ENCODE data around the gene PMEPA1. TPM values are rescaled to one million over a fixed set of nuclear protein-coding genes. Genes with fewer than 3 reads are reported as not detected.

The PMEPA1 gene
- total RNA-seq, 1 experiment from 2014 or later, result 89.8 TPM

- CTCF ChIA-PET, result no interaction called here
- no peak for TF ChIP-seq SIN3A (IDR thresholded peaks at IDR 0.05; ENCODE audit: borderline replicate concordance, insufficient read depth, low read depth, low read length)
- no peak for TF ChIP-seq POLR2AphosphoS5 (IDR thresholded peaks at IDR 0.05; ENCODE audit: low read depth, low read length)
- no peak for TF ChIP-seq TCF7L2 (IDR thresholded peaks at IDR 0.05; ENCODE audit: low read depth, low read length)
- TF ChIP-seq, protein P1, sequence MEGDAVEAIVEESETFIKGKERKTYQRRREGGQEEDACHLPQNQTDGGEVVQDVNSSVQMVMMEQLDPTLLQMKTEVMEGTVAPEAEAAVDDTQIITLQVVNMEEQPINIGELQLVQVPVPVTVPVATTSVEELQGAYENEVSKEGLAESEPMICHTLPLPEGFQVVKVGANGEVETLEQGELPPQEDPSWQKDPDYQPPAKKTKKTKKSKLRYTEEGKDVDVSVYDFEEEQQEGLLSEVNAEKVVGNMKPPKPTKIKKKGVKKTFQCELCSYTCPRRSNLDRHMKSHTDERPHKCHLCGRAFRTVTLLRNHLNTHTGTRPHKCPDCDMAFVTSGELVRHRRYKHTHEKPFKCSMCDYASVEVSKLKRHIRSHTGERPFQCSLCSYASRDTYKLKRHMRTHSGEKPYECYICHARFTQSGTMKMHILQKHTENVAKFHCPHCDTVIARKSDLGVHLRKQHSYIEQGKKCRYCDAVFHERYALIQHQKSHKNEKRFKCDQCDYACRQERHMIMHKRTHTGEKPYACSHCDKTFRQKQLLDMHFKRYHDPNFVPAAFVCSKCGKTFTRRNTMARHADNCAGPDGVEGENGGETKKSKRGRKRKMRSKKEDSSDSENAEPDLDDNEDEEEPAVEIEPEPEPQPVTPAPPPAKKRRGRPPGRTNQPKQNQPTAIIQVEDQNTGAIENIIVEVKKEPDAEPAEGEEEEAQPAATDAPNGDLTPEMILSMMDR (IDR thresholded peaks at IDR 0.05), result no peak
- no peak for TF ChIP-seq REST (IDR thresholded peaks at IDR 0.05; ENCODE audit: insufficient read depth in 1 of 2, low read depth in 2 of 2, low read length in 1 of 2)
- no peak overlapping the region for H3K4me3 ChIP-seq (ENCODE audit: low read depth in 2 of 2, low read length in 2 of 2)
Observed at GRCh38 chr20:57608516-57608915, 101.3 kb downstream of the PMEPA1 start.

DNA sequence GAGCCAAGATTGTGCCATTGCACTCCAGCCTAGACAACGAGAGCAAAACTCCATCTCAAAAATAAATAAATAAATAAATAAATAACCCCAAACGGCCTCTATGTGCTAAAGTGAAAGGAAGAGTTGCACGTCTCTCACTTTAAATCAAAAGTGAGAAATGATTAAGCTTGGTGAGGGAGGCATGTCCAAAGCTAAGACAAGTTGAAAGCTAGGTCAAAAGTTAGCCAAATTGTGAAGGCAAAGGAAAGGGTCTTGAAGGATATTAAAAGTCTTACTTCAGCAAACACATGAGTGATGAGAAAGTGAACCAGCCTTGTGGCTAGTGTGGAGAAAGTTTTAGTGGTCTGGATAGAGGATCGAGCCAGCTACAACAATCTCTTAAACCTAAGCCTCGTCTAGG is 103.9 kb downstream of the PMEPA1 start:
- Histone ChIP-seq H3K27ac (ENCODE audit: low read length) (no peak overlapping the region), H3K9me3 (ENCODE audit: control insufficient read depth, insufficient read depth, low read depth, low read length) (no peaks in the 10 kb centered on the region), H3K27me3 (ENCODE audit: control insufficient read depth, insufficient read depth, low read length) (no peaks in the 10 kb centered on the region), H3K36me3 (ENCODE audit: control insufficient read depth, insufficient read depth, low read length) (no peaks in the 10 kb centered on the region), H3K4me1 (ENCODE audit: control insufficient read depth, insufficient read depth, low read length) (no peaks in the 10 kb centered on the region), H3K4me3 (ENCODE audit: low read depth in 2 of 2, low read length in 2 of 2) (no peak overlapping the region)
- BruUV-seq (replicated peaks), result no TSS peak
- ChIA-PET CTCF (interaction anchor here (0.7 kb wide), 1 partner anchor 11 kb away, joined by 3 read pairs; no protein-coding TSS in a partner anchor), POLR2A (interaction anchor here (0.6 kb wide), 1 partner anchor 538 kb away, joined by 4 read pairs; no protein-coding TSS in a partner anchor)
- in situ Hi-C loops (cut with HindIII; ENCODE audit: low pct_unique_long_range_greater_than_20kb, low sequenced_read_pairs), result no loop called here
- TF ChIP-seq POLR2AphosphoS5 (IDR thresholded peaks at IDR 0.05; ENCODE audit: low read depth, low read length), result no peak
- no peak for TF ChIP-seq REST (IDR thresholded peaks at IDR 0.05; ENCODE audit: insufficient read depth in 1 of 2, low read depth in 2 of 2, low read length in 1 of 2)
- no peak for TF ChIP-seq TCF7L2 (IDR thresholded peaks at IDR 0.05; ENCODE audit: low read depth, low read length)
- TF ChIP-seq, protein P1 (IDR thresholded peaks at IDR 0.05), result no peak
- no peak for TF ChIP-seq SIN3A (IDR thresholded peaks at IDR 0.05; ENCODE audit: borderline replicate concordance, insufficient read depth, low read depth, low read length)
- intact Hi-C loops (cut with micrococcal nuclease; ENCODE audit: unreplicated experiment), result no loop called here
- ATAC-seq (no peak), DNase-seq (ENCODE audit: low read depth, low spot score) (no peak)

More at GRCh38 chr20:57608516-57608915, 101.3 kb downstream of the PMEPA1 start:
- in situ Hi-C loops (cut with HindIII; ENCODE audit: low pct_unique_long_range_greater_than_20kb, low sequenced_read_pairs) (no loop called here), intact Hi-C loops (cut with micrococcal nuclease; ENCODE audit: unreplicated experiment) (no loop called here)
- BruUV-seq (replicated peaks), result no TSS peak
- POLR2A ChIA-PET, result no interaction called here
- no peak for ATAC-seq
- Histone ChIP-seq H3K36me3 (ENCODE audit: control insufficient read depth, insufficient read depth, low read length) (no peaks in the 10 kb centered on the region), H3K27me3 (ENCODE audit: control insufficient read depth, insufficient read depth, low read length) (no peaks in the 10 kb centered on the region), H3K27ac (ENCODE audit: low read length) (no peak overlapping the region), H3K4me1 (ENCODE audit: control insufficient read depth, insufficient read depth, low read length) (no peaks in the 10 kb centered on the region; the same call in 1 of the 2 replicates), H3K9me3 (ENCODE audit: control insufficient read depth, insufficient read depth, low read depth, low read length) (no peaks in the 10 kb centered on the region)
- no peak for DNase-seq (ENCODE audit: low read depth, low spot score)
